ENCODE measurements around the gene CLDN3.
"Not testable (repeated sequence)": the region's sequence is repeated elsewhere in the genome, so short reads cannot be mapped to it uniquely, and the experiment has no call there.

The CLDN3 gene

GRCh38 chr7:73735528-73735905, 34.6 kb downstream of the CLDN3 start:
- DNase-seq, result no peak

- peak; percentile 72 to 78 for DNase-seq
Measured at GRCh38 chr7:73734619-73735527, 35.2 kb downstream of the CLDN3 start.

- DNase-seq, result no peak
Measured at GRCh38 chr7:73732397-73732796, 37.7 kb downstream of the CLDN3 start.

DNA sequence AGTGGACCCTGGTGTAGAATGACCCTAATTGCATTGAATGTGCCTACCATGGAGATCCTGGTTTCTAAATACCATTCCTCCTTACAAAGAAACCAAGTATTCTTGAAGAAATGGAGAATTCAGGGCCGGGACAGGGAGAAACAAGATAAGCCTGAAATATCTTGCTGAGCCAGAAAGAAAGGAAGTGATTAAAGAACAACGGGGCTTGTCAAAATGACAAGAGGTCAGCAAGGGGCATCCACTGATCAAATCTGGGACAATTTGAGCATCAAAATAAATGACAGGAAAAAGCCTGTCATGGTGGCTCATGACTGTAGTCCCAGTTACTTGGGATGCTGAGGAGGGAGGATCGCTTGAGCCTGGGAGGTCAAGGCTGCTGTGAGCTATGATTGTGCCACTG, 39.6 kb downstream of the CLDN3 start:
- no peak for DNase-seq

GRCh38 chr7:73728551-73728950, 41.5 kb downstream of the CLDN3 start:
- DNase-seq, result no peak

- DNase-seq, result no peak
Measured at GRCh38 chr7:73727952-73728351, 42.1 kb downstream of the CLDN3 start.

DNA sequence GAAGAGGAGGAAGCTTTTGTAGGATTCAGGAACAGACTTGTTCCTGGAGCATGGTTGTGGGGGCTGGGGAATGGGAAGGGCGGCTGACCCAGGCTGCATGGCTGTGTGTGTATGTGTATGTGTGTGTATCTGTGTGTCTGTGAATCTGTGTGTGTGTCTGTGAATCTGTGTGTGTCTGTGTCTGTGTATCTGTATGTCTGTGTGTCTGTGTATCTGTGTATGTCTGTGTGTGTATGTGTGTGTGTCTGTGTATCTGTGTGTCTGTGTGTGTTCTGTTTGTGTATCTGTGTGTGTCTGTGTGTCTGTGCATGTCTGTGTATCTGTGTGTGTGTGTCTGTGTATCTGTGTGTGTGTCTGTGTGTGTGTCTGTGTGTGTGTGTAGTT, 44.0 kb downstream of the CLDN3 start:
- DNase-seq, result no peak

DNA sequence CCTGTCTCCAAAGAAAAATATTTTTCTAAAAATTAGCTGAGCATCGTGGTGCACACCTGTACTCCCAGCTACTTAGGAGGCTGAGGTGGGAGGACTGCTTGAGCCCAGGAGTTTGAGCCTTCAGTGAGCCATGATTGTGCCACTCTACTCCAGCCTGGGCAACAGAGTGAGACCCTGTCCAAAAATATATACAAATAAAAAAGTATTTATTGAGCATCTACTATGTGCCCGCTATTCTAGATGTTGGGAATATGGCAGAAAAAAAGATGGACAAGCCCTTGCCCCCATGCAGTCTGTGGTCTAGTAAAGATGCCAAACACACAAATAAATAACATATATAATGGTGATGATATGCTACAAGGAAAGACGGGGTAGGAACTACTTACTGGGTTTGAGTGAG, 46.3 kb downstream of the CLDN3 start:
- DNase-seq, result no peak

DNA sequence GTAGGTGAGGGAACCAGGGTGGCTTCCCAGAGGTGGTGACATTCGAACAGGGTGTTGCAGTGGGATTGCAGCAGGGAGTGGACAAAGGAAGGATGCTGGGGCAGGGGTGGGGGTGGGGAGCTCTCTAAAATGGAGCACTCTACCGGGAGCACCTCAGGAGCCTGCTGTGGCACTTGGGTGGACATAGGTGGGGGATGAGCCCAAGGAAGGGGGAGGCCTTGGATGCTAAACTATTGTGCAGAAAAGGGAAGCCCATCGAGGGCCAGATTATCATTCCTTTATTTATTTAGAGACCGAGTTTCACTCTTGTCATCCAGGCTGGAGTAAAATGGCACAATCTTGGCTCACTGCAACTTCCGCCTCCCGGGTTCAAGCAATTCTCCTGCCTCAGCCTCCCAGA, 47.3 kb downstream of the CLDN3 start:
- no peak for DNase-seq

GRCh38 chr7:73722182-73722581, 47.9 kb downstream of the CLDN3 start:
- DNase-seq, result not testable (repeated sequence)

DNA sequence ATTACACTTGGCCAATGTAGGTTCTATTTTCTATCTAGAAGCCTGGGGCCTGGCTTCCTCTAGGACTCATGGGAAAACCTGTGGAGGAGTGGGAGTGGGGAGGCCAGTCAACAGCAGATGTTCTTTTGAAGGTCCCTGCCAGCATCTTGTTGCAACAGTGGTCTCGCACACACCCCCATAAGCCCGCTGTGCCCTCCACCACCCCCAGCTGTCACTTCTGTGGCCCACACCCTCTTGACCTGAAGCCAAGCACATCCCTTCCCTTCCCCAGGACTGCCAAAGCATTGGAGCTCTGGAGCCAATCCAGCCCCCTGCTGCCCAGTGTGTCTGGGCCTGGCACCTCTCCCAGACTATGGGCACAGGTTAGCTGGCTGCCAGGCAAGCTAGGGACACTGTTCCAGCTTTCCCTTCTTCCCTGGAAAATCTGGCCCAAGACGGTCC, 48.7 kb downstream of the CLDN3 start:
- no peak for DNase-seq

DNA sequence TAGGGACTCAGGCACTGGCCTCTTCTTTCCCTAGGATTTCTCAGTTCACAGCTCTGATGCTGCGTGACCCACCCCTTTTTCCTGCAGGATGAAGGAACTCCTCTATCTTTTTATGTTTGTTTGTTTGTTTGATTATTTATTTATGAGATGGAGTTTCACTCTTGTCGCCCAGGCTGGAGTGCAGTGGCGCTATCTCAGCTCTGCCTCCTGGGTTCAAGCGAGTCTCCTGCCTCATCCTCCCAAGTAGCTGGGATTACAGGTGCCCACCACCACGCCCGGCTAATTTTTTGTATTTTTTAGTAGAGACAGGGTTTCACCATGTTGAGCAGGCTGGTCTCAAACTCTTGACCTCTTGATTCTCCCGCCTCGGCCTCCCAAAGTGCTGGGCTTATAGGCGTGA, 49.6 kb downstream of the CLDN3 start:
- DNase-seq, result not testable (repeated sequence)

DNA sequence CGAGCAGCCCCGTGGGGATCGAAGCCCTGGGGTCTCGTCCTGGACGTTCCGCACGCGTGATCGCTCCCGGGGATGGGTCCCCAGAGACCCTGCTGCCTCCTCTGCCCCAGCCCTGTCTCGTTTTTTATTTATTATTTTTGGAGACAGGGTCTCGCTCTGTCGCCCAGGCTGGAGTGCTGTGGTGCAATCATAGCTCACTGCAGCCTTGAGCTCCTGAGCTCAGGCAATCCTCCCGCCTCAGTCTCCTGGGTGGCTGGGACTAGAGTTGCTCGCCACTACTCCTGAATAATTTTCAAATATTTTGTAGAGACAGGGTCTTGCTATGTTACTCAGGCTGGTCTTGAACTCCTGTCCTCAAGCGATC, 50.3 kb downstream of the CLDN3 start:
- DNase-seq, result no peak

All from SHP77 (cell line).